Camera-type eye (tissue), 1 donor: ENCODE measurements around the gene DNAJC1. TPM values are rescaled to one million over a fixed set of nuclear protein-coding genes. Genes with fewer than 3 reads are reported as not detected.

Experiments
- total RNA-seq: library from RNA; depleted of rRNA; stranded (reverse); fragments of >200 nt; gene quantifications from one replicate; pipeline ENCODE4 v1.2.3, GENCODE V29; 2014

Gene DNAJC1, protein sequence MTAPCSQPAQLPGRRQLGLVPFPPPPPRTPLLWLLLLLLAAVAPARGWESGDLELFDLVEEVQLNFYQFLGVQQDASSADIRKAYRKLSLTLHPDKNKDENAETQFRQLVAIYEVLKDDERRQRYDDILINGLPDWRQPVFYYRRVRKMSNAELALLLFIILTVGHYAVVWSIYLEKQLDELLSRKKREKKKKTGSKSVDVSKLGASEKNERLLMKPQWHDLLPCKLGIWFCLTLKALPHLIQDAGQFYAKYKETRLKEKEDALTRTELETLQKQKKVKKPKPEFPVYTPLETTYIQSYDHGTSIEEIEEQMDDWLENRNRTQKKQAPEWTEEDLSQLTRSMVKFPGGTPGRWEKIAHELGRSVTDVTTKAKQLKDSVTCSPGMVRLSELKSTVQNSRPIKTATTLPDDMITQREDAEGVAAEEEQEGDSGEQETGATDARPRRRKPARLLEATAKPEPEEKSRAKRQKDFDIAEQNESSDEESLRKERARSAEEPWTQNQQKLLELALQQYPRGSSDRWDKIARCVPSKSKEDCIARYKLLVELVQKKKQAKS
- total RNA-seq = 47.2 TPM

DNA sequence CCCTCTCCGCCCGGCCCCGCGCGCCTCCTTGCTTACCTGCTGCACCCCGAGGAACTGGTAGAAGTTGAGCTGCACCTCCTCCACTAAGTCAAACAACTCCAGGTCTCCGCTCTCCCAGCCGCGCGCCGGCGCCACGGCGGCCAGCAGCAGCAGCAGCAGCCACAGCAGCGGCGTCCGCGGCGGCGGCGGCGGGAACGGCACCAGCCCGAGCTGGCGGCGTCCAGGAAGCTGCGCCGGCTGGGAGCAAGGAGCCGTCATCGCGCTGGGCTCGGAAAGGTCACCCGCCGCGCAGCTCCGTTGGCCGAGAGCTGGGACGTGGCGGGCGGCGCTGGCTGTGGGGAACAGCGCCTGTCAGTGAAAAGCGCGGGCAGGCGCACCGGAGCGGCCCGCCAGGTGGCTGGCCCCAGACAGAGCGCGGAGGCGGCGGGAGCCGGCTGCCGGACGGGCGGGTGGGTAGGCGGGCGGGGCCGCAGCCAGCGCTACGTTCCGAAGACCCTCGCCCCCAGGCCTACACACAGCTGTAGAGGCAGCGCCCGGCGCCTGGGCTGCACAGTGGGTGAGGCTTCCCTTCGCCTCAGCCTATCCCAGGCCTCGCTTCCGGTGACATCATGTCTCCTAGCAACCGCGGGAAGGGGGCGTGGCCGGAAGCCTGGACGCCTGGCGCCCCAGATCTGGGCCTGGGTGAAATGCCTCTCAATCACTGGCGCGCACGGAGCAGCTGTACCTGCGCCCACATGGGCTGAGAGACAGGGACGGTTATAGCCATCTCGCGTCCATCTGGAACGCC lies at the start of gene DNAJC1:
Gene DNAJC1 (minus strand): TSS at position 554 of the 787 bp plus-strand sequence. CDS start 296 bp downstream, at position 258.

Other genes with a start within 250 kb of the DNAJC1 start
- not detected for gene EBLN1, start 214.3 kb upstream of the DNAJC1 start, total RNA-seq